ENCODE data around the gene ARL14EP. TPM values are rescaled to one million over a fixed set of nuclear protein-coding genes. Genes with fewer than 3 reads are reported as not detected.

The ARL14EP gene
- total and polyA plus RNA-seq, 9 donors = 18.4 to 39.6 (median 27.7) TPM

GRCh38 chr11:30350384-30350783, 27.5 kb downstream of the ARL14EP start:
- DNase-seq = no peak
- Histone ChIP-seq H3K27ac (no peak overlapping the region), H3K4me1 (ENCODE audit: insufficient read depth) (no peaks in the 10 kb centered on the region), H3K27me3 (no peaks in the 10 kb centered on the region), H3K9me3 (no peaks in the 10 kb centered on the region), H3K36me3 (no peaks in the 10 kb centered on the region), H3K4me3 (no peak overlapping the region)
- 80 to 88% (median 85%) methylated on average over 3 of the region's 3 CpGs for WGBS, 3 donors
- intact Hi-C loops (cut with DNase I) = no loop called here
- no peak for TF ChIP-seq CTCF (IDR thresholded peaks at IDR 0.05)
- no peak for TF ChIP-seq POLR2A (IDR thresholded peaks at IDR 0.05)

- Histone ChIP-seq H3K27ac (no peak overlapping the region), H3K27me3 (no peaks in the 10 kb centered on the region), H3K9me3 (no peaks in the 10 kb centered on the region), H3K4me3 (no peak overlapping the region), H3K4me1 (ENCODE audit: insufficient read depth) (no peaks in the 10 kb centered on the region), H3K36me3 (no peaks in the 10 kb centered on the region)
- TF ChIP-seq CTCF (IDR thresholded peaks at IDR 0.05) = no peak
- TF ChIP-seq EP300 (IDR thresholded peaks at IDR 0.05) = no peak
- TF ChIP-seq POLR2A (IDR thresholded peaks at IDR 0.05) = no peak
- DNase-seq = no peak
- intact Hi-C loops (cut with DNase I) = no loop called here
- 89 to 91% (median 90%) methylated on average over 5 of the region's 5 CpGs for WGBS, 3 donors
These were observed 28.2 kb downstream of the ARL14EP start for GRCh38 chr11:30351061-30351460.

GRCh38 chr11:30356391-30356790, 33.5 kb downstream of the ARL14EP start:
- no peaks in the 10 kb centered on the region for H3K36me3 ChIP-seq
- no peak for TF ChIP-seq EP300 (IDR thresholded peaks at IDR 0.05)
- TF ChIP-seq CTCF (IDR thresholded peaks at IDR 0.05) = no peak
- TF ChIP-seq POLR2A (IDR thresholded peaks at IDR 0.05) = no peak
- H3K27me3 ChIP-seq = no peaks in the 10 kb centered on the region
- DNase-seq = no peak
- intact Hi-C loops (cut with DNase I) = no loop called here
- no peak overlapping the region for H3K27ac ChIP-seq
- H3K9me3 ChIP-seq = no peaks in the 10 kb centered on the region
- no peak overlapping the region for H3K4me3 ChIP-seq
- no peaks in the 10 kb centered on the region for H3K4me1 ChIP-seq (ENCODE audit: insufficient read depth)
- WGBS, 3 donors = 93 to 97% (median 95%) methylated on average over 4 of the region's 4 CpGs

- no peak for TF ChIP-seq EP300 (IDR thresholded peaks at IDR 0.05)
- no peak for TF ChIP-seq CTCF (IDR thresholded peaks at IDR 0.05)
- no peak for TF ChIP-seq POLR2A (IDR thresholded peaks at IDR 0.05)
- intact Hi-C loops (cut with DNase I) = no loop called here
- WGBS, 3 donors = 8 to 31% (median 19%) methylated on average over 1 of the region's 1 CpG
These were observed 35.0 kb downstream of the ARL14EP start for GRCh38 chr11:30357872-30358271.

GRCh38 chr11:30358536-30358935, 35.6 kb downstream of the ARL14EP start:
- no peaks in the 10 kb centered on the region for H3K36me3 ChIP-seq
- DNase-seq = no peak
- no peaks in the 10 kb centered on the region for H3K27me3 ChIP-seq
- 73 to 74% (median 73%) methylated on average over 2 of the region's 2 CpGs for WGBS, 3 donors
- TF ChIP-seq EP300 (IDR thresholded peaks at IDR 0.05) (no peak), POLR2A (IDR thresholded peaks at IDR 0.05) (no peak), CTCF (IDR thresholded peaks at IDR 0.05) (no peak)
- H3K27ac ChIP-seq = no peak overlapping the region
- intact Hi-C loops (cut with DNase I) = no loop called here
- H3K4me3 ChIP-seq = no peak overlapping the region
- no peaks in the 10 kb centered on the region for H3K9me3 ChIP-seq
- no peaks in the 10 kb centered on the region for H3K4me1 ChIP-seq (ENCODE audit: insufficient read depth)

More at GRCh38 chr11:30357872-30358271, 35.0 kb downstream of the ARL14EP start:
- H3K9me3 ChIP-seq = no peaks in the 10 kb centered on the region
- no peaks in the 10 kb centered on the region for H3K27me3 ChIP-seq
- H3K27ac ChIP-seq = no peak overlapping the region
- DNase-seq = no peak
- H3K4me1 ChIP-seq (ENCODE audit: insufficient read depth) = no peaks in the 10 kb centered on the region
- no peaks in the 10 kb centered on the region for H3K36me3 ChIP-seq
- no peak overlapping the region for H3K4me3 ChIP-seq

All from ovary (tissue), 9 donors.